ENCODE results near the gene ZFX.

Gene ZFX

DNA sequence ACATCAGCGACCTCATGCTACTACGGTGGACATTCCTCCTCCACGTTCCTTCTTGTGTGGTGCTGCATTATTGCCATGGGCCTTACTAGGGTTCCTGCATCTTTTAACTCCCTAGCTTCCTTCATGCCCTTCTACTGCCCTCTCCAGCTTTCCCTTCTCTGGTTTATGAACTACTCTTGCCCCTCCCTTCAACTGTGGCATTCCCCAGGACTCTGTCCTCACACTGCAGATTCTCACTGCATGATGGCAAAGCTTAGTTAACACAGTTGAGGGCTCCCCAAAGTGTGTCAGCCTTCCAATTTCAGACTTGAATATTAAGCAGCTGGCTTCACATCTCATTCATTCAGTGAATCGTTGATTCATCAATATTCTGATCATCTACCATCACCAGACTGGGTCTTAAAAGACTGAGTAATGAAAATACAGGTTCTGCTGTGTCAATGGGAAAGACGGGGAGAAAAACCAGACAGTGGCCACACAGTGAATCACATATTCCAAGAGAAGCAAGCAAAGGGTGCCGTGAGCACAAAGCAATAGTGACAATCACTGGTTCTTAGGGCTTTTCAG is 53.0 kb downstream of the ZFX start:
- no peak for DNase-seq (ENCODE audit: low read depth)

DNA sequence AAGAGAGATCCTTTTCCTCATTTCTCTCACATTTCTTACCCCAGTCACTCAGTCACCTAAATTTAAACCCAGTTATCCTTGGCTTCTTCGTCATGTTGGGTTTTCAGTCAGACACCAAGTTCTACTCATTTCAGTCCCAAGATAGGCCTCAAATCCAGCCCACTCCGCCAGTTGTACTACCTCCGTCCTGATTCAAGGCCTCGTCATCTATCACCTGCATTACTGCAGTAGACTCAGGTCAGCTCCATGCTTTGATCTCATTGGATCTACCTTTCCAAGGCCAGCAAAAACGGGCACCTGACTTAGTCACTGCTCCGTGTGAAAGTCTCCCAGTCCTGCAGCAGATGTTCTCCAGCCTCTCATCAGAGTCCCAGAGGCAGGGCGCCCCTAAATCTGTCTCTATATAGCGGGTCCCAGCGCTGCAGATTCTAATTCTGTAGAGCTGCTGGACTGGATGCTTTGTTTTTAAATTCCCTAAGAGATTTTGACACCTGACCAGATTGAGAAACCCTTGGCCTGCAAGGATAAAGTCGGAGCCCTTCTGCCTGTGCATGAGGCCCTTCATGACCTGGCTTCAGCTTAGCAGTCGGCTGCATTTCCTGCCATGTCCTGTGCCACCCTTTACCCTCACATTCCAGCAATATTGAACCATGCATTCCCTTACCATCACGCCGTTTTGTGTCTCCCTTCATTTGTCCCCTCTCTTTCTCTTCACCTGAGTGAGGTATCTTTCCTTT is 53.7 kb downstream of the ZFX start:
- peak; percentile 6 for DNase-seq (ENCODE audit: low read depth)

DNA sequence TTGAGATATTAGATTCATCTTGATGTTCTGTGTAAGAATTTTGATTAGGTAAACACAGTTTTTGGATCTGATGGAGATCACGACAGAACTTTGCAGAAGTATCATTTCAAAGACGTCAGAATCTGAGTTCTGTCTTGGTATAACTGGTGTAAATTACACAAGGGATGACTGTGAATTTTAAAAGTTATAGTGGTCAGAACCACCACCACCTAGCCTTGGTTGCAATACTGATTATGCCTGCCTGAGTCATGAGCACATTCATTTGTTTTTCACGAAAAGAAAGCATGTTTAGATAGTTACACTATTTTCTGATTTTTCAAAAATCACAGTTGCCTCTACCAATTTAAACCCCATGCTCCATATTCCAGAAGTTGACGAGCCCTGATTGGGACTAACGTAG is 54.8 kb downstream of the ZFX start:
- no peak for DNase-seq (ENCODE audit: low read depth)

GRCh38 chrX:24204958-24205357 is 55.4 kb downstream of the ZFX start:
- no peak for DNase-seq (ENCODE audit: low read depth)

GRCh38 chrX:24207826-24208225 is 58.3 kb downstream of the ZFX start:
- no peak for DNase-seq (ENCODE audit: low read depth)

DNA sequence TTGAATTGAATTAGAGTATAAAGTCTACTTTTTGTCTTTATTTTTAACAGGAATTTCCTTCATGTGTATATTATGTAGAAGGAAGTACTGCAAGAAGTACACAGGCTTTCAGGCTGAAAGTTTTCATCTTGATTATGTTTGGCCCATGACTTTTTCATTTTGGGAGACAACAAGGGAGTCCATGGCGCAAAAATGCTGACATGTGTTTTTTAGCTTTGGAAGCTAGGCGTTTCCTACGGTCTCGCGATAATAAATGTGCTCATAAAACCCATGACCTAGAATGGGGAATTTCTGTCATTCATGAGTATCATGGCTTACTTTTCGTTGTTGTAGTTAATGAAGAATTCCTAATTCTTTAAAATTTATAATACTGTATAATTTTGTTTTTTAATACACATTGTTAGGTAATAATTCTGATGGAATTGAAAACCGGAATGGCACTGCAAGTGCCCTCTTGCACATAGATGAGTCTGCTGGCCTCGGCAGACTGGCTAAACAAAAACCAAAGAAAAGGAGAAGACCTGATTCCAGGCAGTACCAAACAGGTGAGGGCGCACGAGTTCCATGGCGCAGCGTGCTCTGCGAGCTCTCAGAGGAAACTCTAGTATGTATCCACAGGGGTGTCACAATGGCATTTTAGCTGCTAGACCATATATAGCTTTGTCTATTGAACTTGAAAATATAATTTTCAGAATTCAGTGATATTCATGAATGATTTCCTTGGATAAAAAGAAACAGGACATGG is 59.1 kb downstream of the ZFX start:
- no peak for DNase-seq (ENCODE audit: low read depth)

DNA sequence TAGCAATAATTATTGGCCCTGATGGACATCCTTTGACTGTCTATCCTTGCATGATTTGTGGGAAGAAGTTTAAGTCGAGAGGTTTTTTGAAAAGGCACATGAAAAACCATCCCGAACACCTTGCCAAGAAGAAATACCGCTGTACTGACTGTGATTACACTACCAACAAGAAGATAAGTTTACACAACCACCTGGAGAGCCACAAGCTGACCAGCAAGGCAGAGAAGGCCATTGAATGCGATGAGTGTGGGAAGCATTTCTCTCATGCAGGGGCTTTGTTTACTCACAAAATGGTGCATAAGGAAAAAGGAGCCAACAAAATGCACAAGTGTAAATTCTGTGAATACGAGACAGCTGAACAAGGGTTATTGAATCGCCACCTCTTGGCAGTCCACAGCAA is 60.7 kb downstream of the ZFX start:
- no peak for DNase-seq (ENCODE audit: low read depth)

GRCh38 chrX:24214568-24214967 is 65.0 kb downstream of the ZFX start:
- no peak for DNase-seq (ENCODE audit: low read depth)

- no peak for DNase-seq (ENCODE audit: low read depth)
Measured at GRCh38 chrX:24215272-24215671, 65.7 kb downstream of the ZFX start.

DNA sequence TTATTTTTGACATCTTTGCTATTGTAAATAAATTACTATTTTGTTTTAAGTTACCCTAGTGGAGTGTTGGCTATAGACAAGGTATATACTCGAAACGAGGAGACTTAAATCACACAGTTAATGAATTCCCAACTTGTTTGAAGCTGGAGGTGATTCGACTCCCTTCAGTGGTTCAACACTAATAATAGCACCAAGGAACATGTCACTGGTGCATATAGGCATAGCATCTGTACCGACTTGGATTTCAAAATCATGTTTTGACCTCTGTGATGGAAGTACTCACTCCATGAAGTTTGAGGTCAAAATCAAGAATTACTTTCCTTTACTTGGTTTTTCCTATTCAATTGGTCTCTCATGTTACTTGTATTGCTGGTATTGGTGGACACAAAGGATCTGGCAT is 66.5 kb downstream of the ZFX start:
- DNase-seq (ENCODE audit: low read depth), result no peak

- no peak for DNase-seq (ENCODE audit: low read depth)
Measured at GRCh38 chrX:24216827-24217226, 67.3 kb downstream of the ZFX start.

GRCh38 chrX:24219320-24219719 is 69.8 kb downstream of the ZFX start:
- no peak for DNase-seq (ENCODE audit: low read depth)

DNA sequence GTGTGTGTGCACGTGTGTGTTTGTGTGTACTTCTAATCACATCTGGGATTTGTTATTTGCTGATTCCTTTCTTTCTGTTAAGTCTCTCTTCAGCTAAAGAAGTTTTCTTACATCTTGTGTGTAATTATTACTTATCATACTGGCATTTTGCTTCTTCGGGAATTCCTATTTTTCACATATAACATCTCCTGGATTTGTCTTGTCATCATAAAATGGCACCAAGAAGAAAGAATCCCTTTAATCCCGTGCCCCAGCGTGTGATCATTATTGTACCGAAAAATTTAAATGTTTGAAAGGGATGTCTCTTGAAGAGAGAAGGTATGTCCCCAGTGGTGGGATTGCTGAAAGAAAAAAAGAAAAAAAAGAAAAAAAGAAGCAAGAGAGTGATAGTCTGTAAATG is 72.3 kb downstream of the ZFX start:
- DNase-seq (ENCODE audit: low read depth), result no peak

DNA sequence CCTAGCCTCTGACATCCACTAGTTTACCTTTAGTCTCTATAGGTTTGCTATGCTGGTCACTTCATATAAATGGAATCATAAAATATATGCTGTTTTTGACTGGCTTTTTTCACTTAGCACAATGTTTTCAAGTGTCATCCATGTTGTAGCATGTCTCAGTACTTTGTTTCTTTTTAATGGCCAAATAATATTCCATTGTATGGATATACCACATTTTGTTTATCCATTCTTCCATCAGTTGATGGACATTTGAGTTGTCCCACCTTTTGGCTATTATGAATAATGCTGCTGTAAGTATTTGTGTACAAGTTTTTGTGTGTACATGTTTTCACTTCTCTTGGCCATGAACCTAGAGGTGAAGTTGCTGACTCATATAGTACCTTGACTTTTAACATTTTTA is 75.7 kb downstream of the ZFX start:
- DNase-seq (ENCODE audit: low read depth), result no peak

DNA sequence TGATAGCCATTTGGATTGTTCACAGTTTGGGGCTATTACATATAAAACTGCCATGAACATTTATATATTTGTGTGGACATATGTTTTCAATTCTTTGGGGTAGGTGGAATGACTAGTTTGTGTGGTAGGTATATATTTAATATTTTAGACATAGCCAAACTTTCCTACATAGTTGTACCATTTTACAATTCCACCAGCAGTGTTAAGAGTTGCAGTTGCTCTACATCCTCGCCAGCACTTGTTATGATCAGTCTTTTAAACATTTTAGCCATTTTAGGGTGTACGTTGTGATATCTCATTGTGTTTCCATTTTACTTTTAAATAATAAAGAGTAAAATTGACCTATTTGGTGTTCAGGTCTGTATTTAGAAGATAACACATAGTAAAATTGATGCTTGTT is 76.6 kb downstream of the ZFX start:
- no peak for DNase-seq (ENCODE audit: low read depth)

DNA sequence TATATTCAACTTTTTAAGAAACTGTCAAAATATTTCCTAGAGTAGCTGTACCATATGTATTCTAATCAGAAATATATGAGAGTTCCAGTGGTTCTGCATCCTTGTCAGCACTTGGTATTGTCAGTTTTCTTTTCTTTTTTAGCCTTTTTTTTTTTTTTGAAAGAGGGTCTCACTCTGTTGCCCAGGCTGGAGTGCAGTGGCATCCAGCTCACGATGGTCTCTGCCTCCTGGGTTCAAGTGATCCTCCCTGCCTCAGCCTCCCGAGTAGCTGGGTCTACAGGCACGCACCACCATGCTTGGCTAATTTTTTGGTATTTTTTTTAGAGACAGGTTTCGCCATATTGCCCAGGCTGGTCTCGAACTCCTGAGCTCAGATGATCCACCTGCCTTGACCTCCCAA is 79.1 kb downstream of the ZFX start:
- DNase-seq (ENCODE audit: low read depth), result no peak

- DNase-seq (ENCODE audit: low read depth), result no peak
Measured at GRCh38 chrX:24229400-24229879, 79.9 kb downstream of the ZFX start.

DNA sequence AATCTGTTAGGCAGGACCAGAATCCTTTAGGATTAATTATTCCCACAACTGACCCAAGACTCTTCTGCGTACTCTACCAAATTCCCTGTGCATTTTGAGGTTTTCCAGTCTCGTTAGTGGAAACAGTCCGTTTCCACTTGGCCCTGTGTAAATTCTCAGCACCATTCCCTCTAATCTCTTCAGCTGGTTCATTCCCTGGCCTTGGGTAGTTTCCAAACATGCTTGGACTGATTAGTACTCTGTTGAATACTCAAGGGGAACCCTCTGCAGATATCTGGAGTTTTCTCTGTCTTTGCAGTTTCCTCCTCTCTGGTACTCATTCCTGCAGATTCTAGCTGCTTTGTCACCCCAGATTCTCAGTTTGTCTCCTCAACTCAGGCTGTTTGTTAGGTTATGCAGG is 80.4 kb downstream of the ZFX start:
- DNase-seq (ENCODE audit: low read depth), result no peak

- DNase-seq (ENCODE audit: low read depth), result no peak
Measured at GRCh38 chrX:24231131-24231540, 81.6 kb downstream of the ZFX start.

- no peak for DNase-seq (ENCODE audit: low read depth)
Measured at GRCh38 chrX:24231641-24232179, 82.2 kb downstream of the ZFX start.

DNA sequence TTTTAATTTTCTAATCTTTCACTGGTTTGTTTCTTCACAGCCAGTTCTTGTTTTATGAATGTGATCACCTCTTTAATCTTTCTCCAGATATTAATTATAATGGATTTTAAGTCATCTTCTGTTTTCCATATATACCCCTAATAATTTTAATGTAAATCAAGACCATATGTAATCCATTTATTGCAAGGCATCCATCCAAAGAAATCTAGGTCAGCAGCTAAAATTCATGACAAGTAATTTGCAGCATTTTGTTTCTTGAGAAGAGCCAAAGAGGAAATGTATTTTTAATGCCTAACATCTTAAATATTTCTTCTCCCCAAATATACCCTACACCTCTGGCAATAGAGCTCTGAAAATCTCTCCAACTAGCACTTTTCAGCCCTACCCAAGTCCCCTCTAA is 83.3 kb downstream of the ZFX start:
- no peak for DNase-seq (ENCODE audit: low read depth)

DNA sequence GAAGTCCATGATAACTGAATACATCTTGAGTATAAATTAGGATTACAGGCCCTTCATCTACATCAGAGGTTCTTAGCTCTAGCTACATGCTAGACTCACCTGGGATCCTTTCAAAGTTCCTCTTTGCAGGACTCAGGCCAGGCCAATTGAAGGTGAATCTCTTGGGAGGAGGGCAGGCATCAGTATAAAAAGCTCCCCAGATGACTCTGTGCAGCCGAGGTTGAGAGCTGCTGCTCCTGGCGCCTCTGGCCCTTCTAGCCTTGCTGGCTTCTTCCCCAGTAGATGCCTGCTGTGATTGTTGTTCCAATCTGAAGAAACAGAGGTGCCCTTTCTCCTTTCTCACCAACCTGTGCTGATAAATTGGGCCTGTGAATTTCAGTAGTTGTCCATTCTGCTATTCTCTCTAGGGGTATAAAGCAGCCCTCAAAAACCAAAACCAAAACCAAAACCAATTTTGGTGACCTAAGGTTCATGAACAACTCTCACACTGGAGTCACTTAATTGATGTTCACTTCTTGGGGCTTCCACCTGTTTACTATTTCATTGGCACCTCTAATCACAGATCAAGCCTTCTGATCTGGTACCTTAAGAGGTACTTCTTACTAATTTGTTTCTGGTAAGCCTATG is 85.7 kb downstream of the ZFX start:
- no peak for DNase-seq (ENCODE audit: low read depth)
